A549 (cell line): Measurements from ENCODE around the gene ZNF765.
"Not testable (repeated sequence)": the region's sequence is repeated elsewhere in the genome, so short reads cannot be mapped to it uniquely, and the experiment has no call there.

Experiments
- BHLHE40 ChIP-seq: IDR thresholded peaks from 2 replicates; pipeline ENCODE4 v1.6.1; 2012; ENCODE audit warnings: low read depth, low read length, inconsistent platforms
- EP300 ChIP-seq, 2 experiments: fragments of >200 bp; sonication (Bioruptor Twin); formaldehyde crosslinking; IDR thresholded peaks; 2 replicates in 1 of 2; 3 replicates in 1 of 2; pipeline ENCODE4 v1.6.1; 2016 to 2017
- FOSL2 ChIP-seq, 2 experiments: fragments of 450-650 bp in 1 of 2; fragments of >200 bp in 1 of 2; sonication (Bioruptor Twin) in 1 of 2; formaldehyde crosslinking; IDR thresholded peaks; 2 replicates each; pipeline versions ENCODE4 v1.5.0 to v1.6.1; 2016 to 2020; ENCODE audit warnings: mild to moderate bottlenecking in 1 of 2, moderate library complexity in 1 of 2
- HOXA7 ChIP-seq: fragments of 250-450 bp; sonication (Bioruptor Pico); IDR thresholded peaks from 2 replicates; pipeline ENCODE4 v1.5.0; 2020; ENCODE audit warnings: mild to moderate bottlenecking, moderate library complexity
- JUN ChIP-seq, 2 experiments: fragments of >200 bp; sonication (Bioruptor Twin); formaldehyde crosslinking; IDR thresholded peaks; 2 replicates in 1 of 2; 3 replicates in 1 of 2; pipeline ENCODE4 v1.6.1; 2016 to 2017
- KDM1A ChIP-seq: fragments of 200-600 bp; sonication (generic); IDR thresholded peaks from 2 replicates; pipeline ENCODE4 v1.6.1; 2016; ENCODE audit warnings: low read depth, mild to moderate bottlenecking
- RAD21 ChIP-seq, 2 experiments: fragments of >200 bp in 1 of 2; sonication (Bioruptor Twin) in 1 of 2; formaldehyde crosslinking in 1 of 2; IDR thresholded peaks in 1 of 2; conservative IDR thresholded peaks in 1 of 2; 2 replicates in 1 of 2; 3 replicates in 1 of 2; pipeline ENCODE4 v1.6.1; 2012 to 2018; ENCODE audit warnings: inconsistent platforms in 1 of 2
- TF ChIP-seq, protein P1 (sequence below): fragments of >200 bp; sonication (Bioruptor Twin); formaldehyde crosslinking; IDR thresholded peaks from 3 replicates; pipeline ENCODE4 v1.5.1; 2016

DNA sequence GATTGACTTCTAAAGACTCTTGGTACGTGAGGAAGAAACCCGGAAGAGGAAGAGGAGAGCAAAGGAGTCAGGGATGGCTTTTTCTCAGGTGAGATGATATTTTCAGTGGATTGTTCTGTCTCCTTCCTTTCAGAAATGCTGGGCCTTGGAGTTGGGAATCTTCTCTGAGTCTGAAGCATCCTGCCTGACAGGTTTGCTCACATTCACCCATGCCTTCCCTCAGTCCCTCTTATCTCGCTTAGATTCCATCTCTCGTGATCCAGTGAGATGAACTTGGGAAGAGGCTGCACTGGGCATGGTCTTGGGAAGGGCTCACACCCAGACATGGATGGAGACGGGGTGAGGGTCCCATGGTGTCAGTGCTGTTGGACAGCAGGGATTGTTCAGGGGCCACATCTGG is 52.2 kb downstream of the ZNF765 start:
- TF ChIP-seq RAD21 (conservative IDR thresholded peaks at IDR 0.05 in 1 of 2, IDR thresholded peaks at IDR 0.05 in 1 of 2); EP300 (IDR thresholded peaks at IDR 0.05); HOXA7 (CRISPR knock-in tag); BHLHE40; KDM1A; JUN (IDR thresholded peaks at IDR 0.05); FOSL2 (IDR thresholded peaks at IDR 0.05); FOSL2 (CRISPR knock-in tag; IDR thresholded peaks at IDR 0.05): not testable (repeated sequence)
- TF ChIP-seq, protein P1, sequence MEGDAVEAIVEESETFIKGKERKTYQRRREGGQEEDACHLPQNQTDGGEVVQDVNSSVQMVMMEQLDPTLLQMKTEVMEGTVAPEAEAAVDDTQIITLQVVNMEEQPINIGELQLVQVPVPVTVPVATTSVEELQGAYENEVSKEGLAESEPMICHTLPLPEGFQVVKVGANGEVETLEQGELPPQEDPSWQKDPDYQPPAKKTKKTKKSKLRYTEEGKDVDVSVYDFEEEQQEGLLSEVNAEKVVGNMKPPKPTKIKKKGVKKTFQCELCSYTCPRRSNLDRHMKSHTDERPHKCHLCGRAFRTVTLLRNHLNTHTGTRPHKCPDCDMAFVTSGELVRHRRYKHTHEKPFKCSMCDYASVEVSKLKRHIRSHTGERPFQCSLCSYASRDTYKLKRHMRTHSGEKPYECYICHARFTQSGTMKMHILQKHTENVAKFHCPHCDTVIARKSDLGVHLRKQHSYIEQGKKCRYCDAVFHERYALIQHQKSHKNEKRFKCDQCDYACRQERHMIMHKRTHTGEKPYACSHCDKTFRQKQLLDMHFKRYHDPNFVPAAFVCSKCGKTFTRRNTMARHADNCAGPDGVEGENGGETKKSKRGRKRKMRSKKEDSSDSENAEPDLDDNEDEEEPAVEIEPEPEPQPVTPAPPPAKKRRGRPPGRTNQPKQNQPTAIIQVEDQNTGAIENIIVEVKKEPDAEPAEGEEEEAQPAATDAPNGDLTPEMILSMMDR, result not testable (repeated sequence)
